Natural killer cell (primary cell): Measurements from ENCODE around the gene STN1. TPM values are rescaled to one million over a fixed set of nuclear protein-coding genes. Genes with fewer than 3 reads are reported as not detected.

Source experiments
- ATAC-seq, 3 donors: fragments of 150-1000 bp in 2 of 3; fragments of 200-7000 bp in 1 of 3; cut with Tn5 transposase; 1 replicate in 1 of 3; 2 replicates in 2 of 3; pipeline ENCODE4 v1.10.0; 2021; ENCODE audit warnings: mild to moderate bottlenecking in 2 of 3, moderate library complexity in 2 of 3
- DNase-seq, 2 donors: peaks; one replicate each; pipeline versions ENCODE4 v3.0.0 to v3.0.0-alpha.2; 2013 to 2021; ENCODE audit warnings: mixed read lengths in 1 of 2
- H3K27ac ChIP-seq: one replicate; pipeline ENCODE4 v1.5.1; 2013; ENCODE audit warnings: mild to moderate bottlenecking, low read length
- H3K27me3 ChIP-seq: one replicate; pipeline ENCODE4 v1.6.1; 2013; ENCODE audit warnings: low read length; ENCODE audit not compliant: control insufficient read depth, insufficient read depth
- H3K36me3 ChIP-seq: one replicate; pipeline ENCODE4 v1.6.1; 2013; ENCODE audit warnings: low read length; ENCODE audit not compliant: control insufficient read depth, insufficient read depth
- H3K4me1 ChIP-seq: one replicate; pipeline ENCODE4 v1.6.1; 2013; ENCODE audit warnings: low read length; ENCODE audit not compliant: control insufficient read depth, insufficient read depth
- H3K4me3 ChIP-seq: one replicate; pipeline ENCODE4 v1.5.1; 2013; ENCODE audit warnings: low read length
- H3K9me3 ChIP-seq: one replicate; pipeline ENCODE4 v1.6.1; 2013; ENCODE audit warnings: low read length; ENCODE audit not compliant: control insufficient read depth, insufficient read depth
- H3K27ac Mint-ChIP-seq, 2 donors: one replicate each; pipeline ENCODE4 v1.8.0; 2022; ENCODE audit warnings: mild to moderate bottlenecking in 2 of 2, mixed read lengths in 2 of 2, moderate library complexity in 1 of 2
- H3K27me3 Mint-ChIP-seq, 2 donors: one replicate each; pipeline ENCODE4 v1.8.0; 2022; ENCODE audit warnings: low read depth in 2 of 2, mixed read lengths in 2 of 2
- H3K36me3 Mint-ChIP-seq: one replicate; pipeline ENCODE4 v1.8.0; 2022; ENCODE audit warnings: mixed read lengths
- H3K4me1 Mint-ChIP-seq, 2 donors: one replicate each; pipeline ENCODE4 v1.8.0; 2022; ENCODE audit warnings: mixed read lengths in 2 of 2
- H3K4me3 Mint-ChIP-seq: one replicate; pipeline ENCODE4 v1.8.0; 2022; ENCODE audit warnings: mild to moderate bottlenecking, moderate library complexity, mixed read lengths
- H3K9me3 Mint-ChIP-seq, 2 donors: one replicate each; pipeline ENCODE4 v1.8.0; 2022; ENCODE audit warnings: mixed read lengths in 2 of 2
- WGBS: methylation state at CpG from one replicate; pipeline ENCODE4 v1.1.7; 2013; ENCODE audit warnings: missing lambda C conversion rate; ENCODE audit not compliant: insufficient coverage; 5-methylcytosine and 5-hydroxymethylcytosine counted together
- intact Hi-C: fragments of 100-400 bp; cut with micrococcal nuclease; formaldehyde crosslinking; loops from one replicate; pipeline ENCODE4 v1.14.2; 2022
- total RNA-seq, 4 donors: library from RNA; stranded (reverse); fragments of 120-200 nt in 1 of 4; gene quantifications; one replicate each; pipeline versions ENCODE4 v1.2.3 to v1.2.4, GENCODE V29; 2013 to 2022
- TF ChIP-seq, protein P1 (sequence below): fragments of 200-600 bp; IDR thresholded peaks from one replicate; pipeline ENCODE4 v1.8.0; 2022; ENCODE audit warnings: antibody characterized with exemption

The STN1 gene
- total RNA-seq, 3 donors from 2014 or later (not counting 1 experiment from before 2014, with no cell fraction given) = 31.7 to 53.4 (median 34.0) TPM

GRCh38 chr10:103871006-103871405 is 47.0 kb downstream of the STN1 start:
- H3K27ac Mint-ChIP-seq = no peak overlapping the region

GRCh38 chr10:103870516-103870915 is 47.5 kb downstream of the STN1 start:
- H3K27ac ChIP-seq = no peak overlapping the region
- H3K4me1 ChIP-seq = no peaks in the 10 kb centered on the region
- Mint-ChIP-seq H3K27ac (no peak overlapping the region), H3K27me3 (no peaks in the 10 kb centered on the region), H3K9me3 (no peaks in the 10 kb centered on the region), H3K36me3 (no peaks in the 10 kb centered on the region), H3K4me3 (no peak overlapping the region), H3K4me1 (no peaks in the 10 kb centered on the region)
- intact Hi-C loops = no loop called here
- H3K4me3 ChIP-seq = no peak overlapping the region
- TF ChIP-seq, protein P1, sequence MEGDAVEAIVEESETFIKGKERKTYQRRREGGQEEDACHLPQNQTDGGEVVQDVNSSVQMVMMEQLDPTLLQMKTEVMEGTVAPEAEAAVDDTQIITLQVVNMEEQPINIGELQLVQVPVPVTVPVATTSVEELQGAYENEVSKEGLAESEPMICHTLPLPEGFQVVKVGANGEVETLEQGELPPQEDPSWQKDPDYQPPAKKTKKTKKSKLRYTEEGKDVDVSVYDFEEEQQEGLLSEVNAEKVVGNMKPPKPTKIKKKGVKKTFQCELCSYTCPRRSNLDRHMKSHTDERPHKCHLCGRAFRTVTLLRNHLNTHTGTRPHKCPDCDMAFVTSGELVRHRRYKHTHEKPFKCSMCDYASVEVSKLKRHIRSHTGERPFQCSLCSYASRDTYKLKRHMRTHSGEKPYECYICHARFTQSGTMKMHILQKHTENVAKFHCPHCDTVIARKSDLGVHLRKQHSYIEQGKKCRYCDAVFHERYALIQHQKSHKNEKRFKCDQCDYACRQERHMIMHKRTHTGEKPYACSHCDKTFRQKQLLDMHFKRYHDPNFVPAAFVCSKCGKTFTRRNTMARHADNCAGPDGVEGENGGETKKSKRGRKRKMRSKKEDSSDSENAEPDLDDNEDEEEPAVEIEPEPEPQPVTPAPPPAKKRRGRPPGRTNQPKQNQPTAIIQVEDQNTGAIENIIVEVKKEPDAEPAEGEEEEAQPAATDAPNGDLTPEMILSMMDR = no peak
- no peak for DNase-seq
- no peaks in the 10 kb centered on the region for H3K27me3 ChIP-seq
- H3K9me3 ChIP-seq = no peaks in the 10 kb centered on the region
- peaks cover 22% of the 10 kb centered on the region for H3K36me3 ChIP-seq
- ATAC-seq = no peak
- 90% methylated on average over 8 of the region's 8 CpGs for WGBS

More at GRCh38 chr10:103871006-103871405, 47.0 kb downstream of the STN1 start:
- no peaks in the 10 kb centered on the region for H3K4me1 Mint-ChIP-seq
- H3K27me3 ChIP-seq = no peaks in the 10 kb centered on the region
- TF ChIP-seq, protein P1 = no peak
- intact Hi-C loops = no loop called here
- no peak for ATAC-seq
- H3K4me3 Mint-ChIP-seq = no peak overlapping the region
- H3K27ac ChIP-seq = no peak overlapping the region
- H3K27me3 Mint-ChIP-seq = no peaks in the 10 kb centered on the region
- DNase-seq = no peak
- no peak overlapping the region for H3K4me3 ChIP-seq
- 93% methylated on average over 7 of the region's 7 CpGs for WGBS
- H3K9me3 Mint-ChIP-seq = no peaks in the 10 kb centered on the region
- no peaks in the 10 kb centered on the region for H3K9me3 ChIP-seq
- H3K4me1 ChIP-seq = no peaks in the 10 kb centered on the region
- H3K36me3 ChIP-seq = peaks cover 24% of the 10 kb centered on the region
- no peaks in the 10 kb centered on the region for H3K36me3 Mint-ChIP-seq

GRCh38 chr10:103869336-103869735 is 48.6 kb downstream of the STN1 start:
- no peak overlapping the region for H3K27ac ChIP-seq
- H3K27me3 ChIP-seq = no peaks in the 10 kb centered on the region
- no peak for DNase-seq
- intact Hi-C loops = no loop called here
- H3K9me3 ChIP-seq = peaks cover 4% of the 10 kb centered on the region
- no peaks in the 10 kb centered on the region for H3K4me1 ChIP-seq
- Mint-ChIP-seq H3K4me1 (no peaks in the 10 kb centered on the region), H3K4me3 (no peak overlapping the region), H3K27ac (peak overlapping the region in 1 of 2 donors; percentile 31), H3K27me3 (no peaks in the 10 kb centered on the region), H3K9me3 (peaks cover 0 to 5% of the 10 kb centered on the region in 2 donors), H3K36me3 (no peaks in the 10 kb centered on the region)
- TF ChIP-seq, protein P1 = no peak
- WGBS = 79% methylated on average over 4 of the region's 4 CpGs
- no peak for ATAC-seq
- peaks cover 21% of the 10 kb centered on the region for H3K36me3 ChIP-seq
- no peak overlapping the region for H3K4me3 ChIP-seq

GRCh38 chr10:103868200-103868599 is 49.8 kb downstream of the STN1 start:
- no peak overlapping the region for H3K27ac Mint-ChIP-seq
- no peaks in the 10 kb centered on the region for H3K27me3 Mint-ChIP-seq
- TF ChIP-seq, protein P1 = no peak
- Histone ChIP-seq H3K4me3 (no peak overlapping the region), H3K27me3 (no peaks in the 10 kb centered on the region), H3K27ac (no peak overlapping the region), H3K36me3 (peaks cover 19% of the 10 kb centered on the region), H3K4me1 (no peaks in the 10 kb centered on the region), H3K9me3 (peaks cover 4% of the 10 kb centered on the region)
- H3K4me1 Mint-ChIP-seq = no peaks in the 10 kb centered on the region
- ATAC-seq (no peak), DNase-seq (no peak)
- 89% methylated on average over 1 of the region's 1 CpG for WGBS
- H3K36me3 Mint-ChIP-seq = no peaks in the 10 kb centered on the region
- intact Hi-C loops = no loop called here
- peaks cover 0 to 5% of the 10 kb centered on the region in 2 donors for H3K9me3 Mint-ChIP-seq
- no peak overlapping the region for H3K4me3 Mint-ChIP-seq
